COLO829 (cell line): ENCODE measurements around the gene HES3.

Source experiments
- DNase-seq: peaks from one replicate; pipeline ENCODE4 v3.0.0; 2012; ENCODE audit warnings: low spot score

HES3 gene

GRCh38 chr1:6279613-6280383, 35.8 kb downstream of the HES3 start:
- DNase-seq: no peak

GRCh38 chr1:6280761-6281451, 36.9 kb downstream of the HES3 start:
- no peak for DNase-seq

GRCh38 chr1:6281511-6282402, 37.8 kb downstream of the HES3 start:
- no peak for DNase-seq

- DNase-seq: no peak
Measured at GRCh38 chr1:6282577-6283270, 38.7 kb downstream of the HES3 start.

GRCh38 chr1:6285336-6285735, 41.4 kb downstream of the HES3 start:
- no peak for DNase-seq

GRCh38 chr1:6286266-6286665, 42.3 kb downstream of the HES3 start:
- DNase-seq: no peak

GRCh38 chr1:6287029-6287428, 43.0 kb downstream of the HES3 start:
- DNase-seq: no peak

GRCh38 chr1:6287431-6287886, 43.5 kb downstream of the HES3 start:
- DNase-seq: no peak

GRCh38 chr1:6288026-6288425, 44.0 kb downstream of the HES3 start:
- DNase-seq: no peak

- no peak for DNase-seq
Measured at GRCh38 chr1:6288665-6289064, 44.7 kb downstream of the HES3 start.

- DNase-seq: no peak
Measured at GRCh38 chr1:6292102-6292501, 48.1 kb downstream of the HES3 start.

GRCh38 chr1:6294080-6294889, 50.3 kb downstream of the HES3 start:
- no peak for DNase-seq

GRCh38 chr1:6294890-6295556, 51.0 kb downstream of the HES3 start:
- DNase-seq: no peak
